ENCODE results near the gene PRR5.
A peak's percentile ranks its signal among the peaks of the same experiment; 100 is the strongest.

The PRR5 gene

GRCh38 chr22:44692662-44693007 is 9.4 kb upstream of the PRR5 start:
- DNase-seq (ENCODE audit: low read depth in 1 of 2, low spot score in 1 of 2), result no peak

- no peak for DNase-seq (ENCODE audit: low read depth in 1 of 2, low spot score in 1 of 2)
These were observed 8.9 kb upstream of the PRR5 start for GRCh38 chr22:44693145-44693544.

GRCh38 chr22:44693756-44694155 is 8.2 kb upstream of the PRR5 start:
- no peak for DNase-seq (ENCODE audit: low read depth in 1 of 2, low spot score in 1 of 2)

GRCh38 chr22:44697423-44698141 is 4.4 kb upstream of the PRR5 start:
- peak; percentile 73 to 79 for DNase-seq (ENCODE audit: low read depth in 1 of 2, low spot score in 1 of 2)

GRCh38 chr22:44698531-44699421 is 3.2 kb upstream of the PRR5 start:
- DNase-seq (ENCODE audit: low read depth in 1 of 2, low spot score in 1 of 2), result no peak

GRCh38 chr22:44700456-44700855 is 1.5 kb upstream of the PRR5 start:
- no peak for DNase-seq (ENCODE audit: low read depth in 1 of 2, low spot score in 1 of 2)

GRCh38 chr22:44701187-44701790 is 715 bp upstream of the PRR5 start:
- DNase-seq (ENCODE audit: low read depth in 1 of 2, low spot score in 1 of 2), result no peak

- peak in 1 of 2 donors; percentile 29 for DNase-seq (ENCODE audit: low read depth in 1 of 2, low spot score in 1 of 2)
These were observed 635 bp downstream of the PRR5 start for GRCh38 chr22:44702479-44703198.

- no peak for DNase-seq (ENCODE audit: low read depth in 1 of 2, low spot score in 1 of 2)
These were observed 1.4 kb downstream of the PRR5 start for GRCh38 chr22:44703255-44703870.

- DNase-seq (ENCODE audit: low read depth in 1 of 2, low spot score in 1 of 2), result no peak
These were observed 2.4 kb downstream of the PRR5 start for GRCh38 chr22:44704159-44705021.

GRCh38 chr22:44705022-44705297 is 3.0 kb downstream of the PRR5 start:
- no peak for DNase-seq (ENCODE audit: low read depth in 1 of 2, low spot score in 1 of 2)

GRCh38 chr22:44706488-44706887 is 4.5 kb downstream of the PRR5 start:
- DNase-seq (ENCODE audit: low read depth in 1 of 2, low spot score in 1 of 2), result no peak

- no peak for DNase-seq (ENCODE audit: low read depth in 1 of 2, low spot score in 1 of 2)
These were observed 5.2 kb downstream of the PRR5 start for GRCh38 chr22:44707178-44707577.

GRCh38 chr22:44707752-44708151 is 5.7 kb downstream of the PRR5 start:
- DNase-seq (ENCODE audit: low read depth in 1 of 2, low spot score in 1 of 2), result no peak

- DNase-seq (ENCODE audit: low read depth in 1 of 2, low spot score in 1 of 2), result no peak
These were observed 7.9 kb downstream of the PRR5 start for GRCh38 chr22:44709881-44710392.

- no peak for DNase-seq (ENCODE audit: low read depth in 1 of 2, low spot score in 1 of 2)
These were observed 8.7 kb downstream of the PRR5 start for GRCh38 chr22:44710474-44711240.

- no peak for DNase-seq (ENCODE audit: low read depth in 1 of 2, low spot score in 1 of 2)
These were observed 9.2 kb downstream of the PRR5 start for GRCh38 chr22:44711241-44711560.

GRCh38 chr22:44711690-44712555 is 9.9 kb downstream of the PRR5 start:
- DNase-seq (ENCODE audit: low read depth in 1 of 2, low spot score in 1 of 2), result no peak

GRCh38 chr22:44712962-44713361 is 11.0 kb downstream of the PRR5 start:
- DNase-seq (ENCODE audit: low read depth in 1 of 2, low spot score in 1 of 2), result no peak
